ENCODE data around the gene SCNN1A.

DNA sequence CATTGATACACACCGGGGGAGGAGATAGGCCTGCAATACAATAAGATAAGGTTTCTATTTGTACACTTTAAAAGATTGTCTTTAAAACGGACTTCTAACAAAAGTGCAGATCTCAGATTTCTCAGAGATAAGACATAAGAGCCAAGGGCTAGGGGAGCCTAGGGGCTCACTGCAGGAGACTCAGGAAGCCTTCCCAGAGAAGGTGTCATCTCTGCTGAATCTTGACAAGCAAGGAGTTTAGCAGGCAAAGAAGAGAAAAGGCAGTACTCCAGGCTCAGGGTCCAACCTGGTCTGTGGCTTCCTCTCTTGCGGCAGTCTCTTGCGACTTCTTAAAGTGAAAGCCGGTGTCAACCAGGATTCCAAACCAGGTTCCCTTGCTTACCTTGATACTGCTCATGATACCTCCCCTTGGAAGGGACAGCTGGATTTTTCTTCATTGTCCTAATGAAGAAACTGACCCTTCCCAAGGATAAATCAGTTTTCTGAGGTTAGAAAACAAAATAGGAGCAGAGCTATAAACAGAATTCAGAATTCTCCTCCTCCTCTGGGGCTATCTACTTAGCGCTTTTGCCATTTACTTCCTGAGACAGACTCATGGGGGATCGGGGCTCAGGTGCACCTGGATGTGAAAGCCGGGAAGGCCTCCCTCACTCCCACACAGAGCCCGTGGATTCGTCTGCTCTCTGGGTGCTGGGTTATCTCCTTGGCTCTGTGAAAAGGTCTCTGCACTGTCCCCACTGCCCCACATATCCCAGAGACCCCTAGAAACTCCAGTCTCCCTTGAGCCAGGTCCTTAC is 1.7 kb upstream of the SCNN1A start:
- TF ChIP-seq, protein P1, sequence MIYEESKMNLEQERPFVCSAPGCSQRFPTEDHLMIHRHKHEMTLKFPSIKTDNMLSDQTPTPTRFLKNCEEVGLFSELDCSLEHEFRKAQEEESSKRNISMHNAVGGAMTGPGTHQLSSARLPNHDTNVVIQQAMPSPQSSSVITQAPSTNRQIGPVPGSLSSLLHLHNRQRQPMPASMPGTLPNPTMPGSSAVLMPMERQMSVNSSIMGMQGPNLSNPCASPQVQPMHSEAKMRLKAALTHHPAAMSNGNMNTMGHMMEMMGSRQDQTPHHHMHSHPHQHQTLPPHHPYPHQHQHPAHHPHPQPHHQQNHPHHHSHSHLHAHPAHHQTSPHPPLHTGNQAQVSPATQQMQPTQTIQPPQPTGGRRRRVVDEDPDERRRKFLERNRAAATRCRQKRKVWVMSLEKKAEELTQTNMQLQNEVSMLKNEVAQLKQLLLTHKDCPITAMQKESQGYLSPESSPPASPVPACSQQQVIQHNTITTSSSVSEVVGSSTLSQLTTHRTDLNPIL (CRISPR knock-in tag; IDR thresholded peaks at IDR 0.05; ENCODE audit: low read depth), result no peak
- TF ChIP-seq, protein P2, sequence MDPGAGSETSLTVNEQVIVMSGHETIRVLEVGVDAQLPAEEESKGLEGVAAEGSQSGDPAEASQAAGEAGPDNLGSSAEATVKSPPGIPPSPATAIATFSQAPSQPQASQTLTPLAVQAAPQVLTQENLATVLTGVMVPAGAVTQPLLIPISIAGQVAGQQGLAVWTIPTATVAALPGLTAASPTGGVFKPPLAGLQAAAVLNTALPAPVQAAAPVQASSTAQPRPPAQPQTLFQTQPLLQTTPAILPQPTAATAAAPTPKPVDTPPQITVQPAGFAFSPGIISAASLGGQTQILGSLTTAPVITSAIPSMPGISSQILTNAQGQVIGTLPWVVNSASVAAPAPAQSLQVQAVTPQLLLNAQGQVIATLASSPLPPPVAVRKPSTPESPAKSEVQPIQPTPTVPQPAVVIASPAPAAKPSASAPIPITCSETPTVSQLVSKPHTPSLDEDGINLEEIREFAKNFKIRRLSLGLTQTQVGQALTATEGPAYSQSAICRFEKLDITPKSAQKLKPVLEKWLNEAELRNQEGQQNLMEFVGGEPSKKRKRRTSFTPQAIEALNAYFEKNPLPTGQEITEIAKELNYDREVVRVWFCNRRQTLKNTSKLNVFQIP (CRISPR knock-in tag; IDR thresholded peaks at IDR 0.05; ENCODE audit: borderline replicate concordance, low read depth), result no peak
- TF ChIP-seq ZC3H10 (CRISPR knock-in tag; IDR thresholded peaks at IDR 0.05) (no peak), ZFP30 (CRISPR knock-in tag; IDR thresholded peaks at IDR 0.05) (no peak), RARB (CRISPR knock-in tag; IDR thresholded peaks at IDR 0.05) (no peak), ARNTL (CRISPR knock-in tag; IDR thresholded peaks at IDR 0.05; ENCODE audit: borderline replicate concordance, low read depth) (no peak)
